Ascending aorta (tissue), 2 donors: ENCODE measurements around the gene PFKFB2. TPM values are rescaled to one million over a fixed set of nuclear protein-coding genes. Genes with fewer than 3 reads are reported as not detected.

Source experiments
- DNase-seq, 2 donors: peaks; one replicate each; pipeline ENCODE4 v3.0.0-alpha.2; 2019; ENCODE audit warnings: low spot score in 2 of 2
- H3K27ac ChIP-seq, 2 donors: fragments of 200-600 bp; sonication (generic); one replicate each; pipeline ENCODE4 v1.5.1; 2016 to 2017; ENCODE audit warnings: mild to moderate bottlenecking in 1 of 2
- H3K27me3 ChIP-seq: fragments of 200-600 bp; sonication (generic); one replicate; pipeline ENCODE4 v1.5.1; 2017
- H3K36me3 ChIP-seq, 2 donors: fragments of 200-600 bp; sonication (generic); one replicate each; pipeline ENCODE4 v1.5.1; 2016
- H3K4me1 ChIP-seq, 2 donors: fragments of 200-600 bp; sonication (generic); one replicate each; pipeline ENCODE4 v1.5.1; 2016 to 2017; ENCODE audit warnings: mild to moderate bottlenecking in 1 of 2
- H3K4me3 ChIP-seq, 2 donors: fragments of 200-600 bp; sonication (generic); one replicate each; pipeline ENCODE4 v1.5.1; 2016 to 2017; ENCODE audit warnings: mild to moderate bottlenecking in 1 of 2
- H3K9me3 ChIP-seq, 2 donors: fragments of 200-600 bp; sonication (generic); one replicate each; pipeline ENCODE4 v1.5.1; 2016
- intact Hi-C: fragments of 100-400 bp; cut with DNase I; formaldehyde crosslinking; loops from one replicate; pipeline ENCODE4 v1.15.1; 2023
- total RNA-seq: library from RNA; depleted of rRNA; stranded (reverse); fragments of >200 nt; gene quantifications from one replicate; pipeline ENCODE4 v1.1.0, GENCODE V29; 2016
- TF ChIP-seq, protein P1 (sequence below), 3 experiments: fragments of 200-600 bp in 2 of 3; fragments of 450-650 bp in 1 of 3; sonication (generic) in 2 of 3; IDR thresholded peaks; one replicate each; pipeline ENCODE4 v1.5.1; 2016 to 2019; ENCODE audit warnings: antibody characterized with exemption in 3 of 3, mild to moderate bottlenecking in 1 of 3, moderate library complexity in 1 of 3

Gene PFKFB2
- total RNA-seq, 1 donor from 2014 or later = 1.2 TPM

DNA sequence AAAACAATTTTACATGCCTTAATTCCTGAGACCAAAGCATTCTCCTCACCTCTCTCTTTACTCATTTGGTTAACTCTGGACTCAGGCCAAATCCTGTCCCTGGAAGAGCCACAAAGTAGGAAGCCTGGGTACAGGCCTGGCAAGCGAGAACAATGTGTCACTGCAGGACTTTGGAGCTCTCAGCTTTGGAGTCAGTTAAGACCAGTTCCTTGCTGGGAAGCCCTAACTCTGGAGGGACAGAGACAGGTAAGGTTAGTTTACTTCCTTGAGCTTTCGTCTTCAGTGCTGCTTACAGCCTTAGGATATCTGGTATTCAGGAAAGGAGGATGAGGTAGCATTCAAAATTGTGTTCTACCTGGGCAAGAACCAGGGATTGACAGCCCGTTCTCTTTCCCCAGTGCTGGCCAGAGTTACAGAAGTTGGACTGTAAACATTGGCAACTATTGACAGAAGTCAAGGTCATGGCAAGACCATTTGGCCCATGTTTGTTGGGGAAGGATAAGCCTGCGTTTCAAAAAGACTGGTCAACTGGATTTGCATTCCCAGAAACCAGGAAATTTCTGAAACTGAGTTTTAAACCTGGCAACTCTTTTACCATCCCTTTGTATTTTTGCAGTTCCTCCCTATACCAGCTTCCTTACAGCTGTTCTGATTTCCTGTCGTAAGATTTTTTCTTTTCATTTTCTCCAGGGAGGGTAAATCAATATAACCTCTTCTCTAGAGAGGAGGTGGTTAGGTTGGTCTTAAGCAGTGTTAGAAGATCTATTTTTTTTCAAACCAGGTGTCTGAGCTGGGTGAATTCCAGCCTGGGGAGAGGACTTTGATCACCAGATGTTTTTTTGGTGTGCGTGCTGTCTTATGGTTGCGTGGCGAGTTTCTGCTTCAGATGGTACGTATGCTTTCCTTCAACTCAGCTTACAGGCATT is 35.9 kb downstream of the PFKFB2 start, which contains the start of gene C4BPB:
C4BPB (plus strand) TSS at position 160 of the 926 bp plus-strand sequence; CDS start at position 832, 672 bp downstream.
- no peaks in the 10 kb centered on the region for H3K36me3 ChIP-seq
- DNase-seq = no peak
- H3K9me3 ChIP-seq = no peaks in the 10 kb centered on the region
- intact Hi-C loops = no loop called here
- TF ChIP-seq, protein P1, sequence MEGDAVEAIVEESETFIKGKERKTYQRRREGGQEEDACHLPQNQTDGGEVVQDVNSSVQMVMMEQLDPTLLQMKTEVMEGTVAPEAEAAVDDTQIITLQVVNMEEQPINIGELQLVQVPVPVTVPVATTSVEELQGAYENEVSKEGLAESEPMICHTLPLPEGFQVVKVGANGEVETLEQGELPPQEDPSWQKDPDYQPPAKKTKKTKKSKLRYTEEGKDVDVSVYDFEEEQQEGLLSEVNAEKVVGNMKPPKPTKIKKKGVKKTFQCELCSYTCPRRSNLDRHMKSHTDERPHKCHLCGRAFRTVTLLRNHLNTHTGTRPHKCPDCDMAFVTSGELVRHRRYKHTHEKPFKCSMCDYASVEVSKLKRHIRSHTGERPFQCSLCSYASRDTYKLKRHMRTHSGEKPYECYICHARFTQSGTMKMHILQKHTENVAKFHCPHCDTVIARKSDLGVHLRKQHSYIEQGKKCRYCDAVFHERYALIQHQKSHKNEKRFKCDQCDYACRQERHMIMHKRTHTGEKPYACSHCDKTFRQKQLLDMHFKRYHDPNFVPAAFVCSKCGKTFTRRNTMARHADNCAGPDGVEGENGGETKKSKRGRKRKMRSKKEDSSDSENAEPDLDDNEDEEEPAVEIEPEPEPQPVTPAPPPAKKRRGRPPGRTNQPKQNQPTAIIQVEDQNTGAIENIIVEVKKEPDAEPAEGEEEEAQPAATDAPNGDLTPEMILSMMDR (IDR thresholded peaks at IDR 0.05) = no peak
- peaks cover 0 to 2% of the 10 kb centered on the region in 2 donors for H3K4me1 ChIP-seq
- no peak within 1 kb of the TSS for H3K27ac ChIP-seq
- H3K4me3 ChIP-seq = no peak within 1 kb of the TSS
- H3K27me3 ChIP-seq = no peaks in the 10 kb centered on the region

DNA sequence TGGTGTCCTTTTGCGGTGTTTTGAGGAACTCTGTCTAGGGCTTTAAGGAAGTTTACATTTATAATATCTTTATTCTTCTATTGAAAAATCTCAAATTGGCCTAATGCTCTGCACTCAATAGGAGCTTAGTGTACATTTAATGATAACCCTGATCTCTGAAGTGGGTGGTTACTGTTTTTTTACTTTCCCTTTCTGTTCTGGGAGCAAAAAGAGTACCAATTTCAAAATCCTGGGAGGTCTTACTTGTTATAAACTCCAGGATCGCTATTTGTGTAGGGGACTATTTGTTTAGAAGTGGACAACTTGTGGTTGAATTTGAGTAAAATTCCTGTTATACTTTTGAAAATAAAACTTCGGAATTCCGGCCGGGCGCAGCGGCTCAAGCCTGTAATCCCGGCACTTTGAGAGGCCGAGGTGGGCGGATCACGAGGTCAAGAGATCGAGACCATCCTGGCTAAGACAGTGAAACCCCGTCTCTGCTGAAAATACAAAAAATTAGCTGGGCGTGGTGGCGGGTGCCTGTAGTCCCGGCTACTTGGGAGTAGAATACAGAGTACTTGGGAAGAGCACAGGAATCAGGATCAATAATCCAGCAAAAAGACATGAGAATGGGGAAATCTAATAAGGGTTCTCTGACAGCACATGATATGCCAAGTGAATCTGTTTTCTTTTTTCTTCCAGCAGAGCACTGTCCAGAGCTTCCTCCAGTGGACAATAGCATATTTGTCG is 36.7 kb downstream of the PFKFB2 start:
- DNase-seq = no peak
- Histone ChIP-seq H3K36me3 (no peaks in the 10 kb centered on the region), H3K4me1 (peaks cover 0 to 2% of the 10 kb centered on the region in 2 donors), H3K9me3 (no peaks in the 10 kb centered on the region), H3K27me3 (no peaks in the 10 kb centered on the region), H3K4me3 (no peak overlapping the region), H3K27ac (no peak overlapping the region)
- TF ChIP-seq, protein P1 (IDR thresholded peaks at IDR 0.05) = no peak
- intact Hi-C loops = no loop called here

DNA sequence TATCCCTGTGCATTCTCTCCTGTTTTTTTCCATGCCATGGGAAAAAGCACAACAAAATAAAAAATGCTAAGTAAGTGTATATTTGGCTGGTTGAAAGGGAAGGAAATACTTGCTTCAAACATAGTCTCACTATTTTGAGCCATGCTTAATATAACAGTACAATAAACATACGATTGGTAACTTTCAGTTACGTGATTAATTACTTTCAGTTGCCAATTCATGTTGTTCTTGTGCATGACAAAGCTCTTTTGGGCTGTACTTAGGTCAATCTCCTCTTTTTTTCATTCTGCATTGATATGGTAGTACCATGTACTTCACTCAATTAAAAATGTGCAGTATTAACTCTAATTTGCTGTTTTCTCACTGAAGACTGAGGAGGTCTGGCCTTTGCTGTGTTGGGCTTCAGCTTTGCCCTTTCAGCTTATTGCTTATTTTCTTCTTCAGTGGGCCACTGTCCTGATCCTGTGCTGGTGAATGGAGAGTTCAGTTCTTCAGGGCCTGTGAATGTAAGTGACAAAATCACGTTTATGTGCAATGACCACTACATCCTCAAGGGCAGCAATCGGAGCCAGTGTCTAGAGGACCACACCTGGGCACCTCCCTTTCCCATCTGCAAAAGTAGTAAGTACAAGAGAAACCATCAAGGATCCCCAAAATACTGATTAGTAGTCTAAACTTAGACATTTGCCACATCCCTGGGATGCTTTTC is 38.3 kb downstream of the PFKFB2 start:
- H3K36me3 ChIP-seq = no peaks in the 10 kb centered on the region
- H3K27ac ChIP-seq = no peak overlapping the region
- no peak overlapping the region for H3K4me3 ChIP-seq
- peaks cover 0 to 2% of the 10 kb centered on the region in 2 donors for H3K4me1 ChIP-seq
- no peaks in the 10 kb centered on the region for H3K27me3 ChIP-seq
- TF ChIP-seq, protein P1 (IDR thresholded peaks at IDR 0.05) = no peak
- no peaks in the 10 kb centered on the region for H3K9me3 ChIP-seq
- intact Hi-C loops = no loop called here
- DNase-seq = no peak

DNA sequence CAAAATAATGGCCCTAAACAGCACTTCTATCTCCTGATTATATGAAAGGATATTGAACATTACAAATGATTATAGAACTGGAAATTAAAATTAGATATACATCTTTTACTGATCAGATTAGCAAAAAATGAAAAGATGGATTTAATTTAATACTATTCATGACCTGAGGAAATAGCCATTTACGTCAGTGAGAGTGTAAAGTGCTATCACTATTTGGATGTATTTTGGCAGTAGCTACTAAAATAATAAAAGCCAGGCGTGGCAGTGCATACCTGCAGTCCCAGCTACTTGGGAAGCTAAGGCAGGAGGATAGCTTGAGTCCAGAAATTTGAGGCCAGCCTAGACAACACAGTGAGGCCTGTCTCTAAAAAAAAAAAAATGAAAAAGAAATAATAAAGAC is 40.9 kb downstream of the PFKFB2 start:
- Histone ChIP-seq H3K27me3 (no peaks in the 10 kb centered on the region), H3K9me3 (no peaks in the 10 kb centered on the region), H3K4me1 (peaks cover 0 to under 1% of the 10 kb centered on the region in 2 donors), H3K4me3 (no peak overlapping the region), H3K36me3 (no peaks in the 10 kb centered on the region), H3K27ac (no peak overlapping the region)
- TF ChIP-seq, protein P1 (IDR thresholded peaks at IDR 0.05) = no peak
- intact Hi-C loops = no loop called here
- DNase-seq = no peak

DNA sequence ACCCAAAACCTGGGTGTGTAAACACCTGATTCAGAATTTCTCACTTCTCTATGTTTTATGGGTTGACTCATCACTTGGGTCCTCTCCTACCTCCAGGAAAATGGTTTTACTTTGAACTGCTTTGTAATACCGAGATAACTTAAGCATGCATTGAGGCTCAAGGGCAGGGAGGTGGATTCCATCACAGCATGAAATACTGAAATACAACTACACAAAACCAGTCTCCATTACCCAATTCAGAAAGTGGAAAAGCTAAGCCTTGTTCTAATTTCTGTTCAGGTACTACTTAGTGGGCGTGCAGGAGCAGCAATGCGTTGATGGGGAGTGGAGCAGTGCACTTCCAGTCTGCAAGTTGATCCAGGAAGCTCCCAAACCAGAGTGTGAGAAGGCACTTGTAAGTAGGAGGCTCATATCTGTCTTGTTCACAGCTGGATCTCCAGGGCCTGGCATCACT is 44.8 kb downstream of the PFKFB2 start:
- intact Hi-C loops = no loop called here
- Histone ChIP-seq H3K4me3 (no peak overlapping the region), H3K9me3 (no peaks in the 10 kb centered on the region)

More for the DNA sequence above, 44.8 kb downstream of the PFKFB2 start:
- TF ChIP-seq, protein P1 (IDR thresholded peaks at IDR 0.05) = no peak
- H3K27me3 ChIP-seq = no peaks in the 10 kb centered on the region
- DNase-seq = no peak
- H3K36me3 ChIP-seq = no peaks in the 10 kb centered on the region
- H3K27ac ChIP-seq = no peak overlapping the region
- H3K4me1 ChIP-seq = no peaks in the 10 kb centered on the region
